HepG2 (cell line): ENCODE data around the gene FHIP2A. TPM values are rescaled to one million over a fixed set of nuclear protein-coding genes. Genes with fewer than 3 reads are reported as not detected.

Experiments used
- ATAC-seq: fragments of 200-7000 bp; cut with Tn5 transposase; 3 replicates; pipeline ENCODE4 v1.9.1; 2020; ENCODE audit warnings: mild to moderate bottlenecking, moderate library complexity
- BruUV-seq: library from RNA; stranded (reverse); fragments of 400-500 nt; replicated peaks from 2 replicates; lab custom pipeline; 2021; lab: Mats Ljungman, UMichigan
- CTCF ChIA-PET: fragments of 300-600 bp; formaldehyde crosslinking; extraction: SDS; loops from one replicate; lab custom pipeline; 2021; ENCODE audit warnings: low total read pairs, inconsistent platforms, low intra/inter-chr PET ratio; lab: Yijun Ruan, JAX
- POLR2A ChIA-PET: fragments of 350-600 bp; sonication (Branson Sonifier 250); formaldehyde crosslinking; loops from one replicate; lab custom pipeline; 2020; ENCODE audit warnings: antibody characterized with exemption, inconsistent platforms; lab: Yijun Ruan, JAX
- DNase-seq: peaks from one replicate; pipeline ENCODE4 v3.0.0-alpha.2; 2015; ENCODE audit warnings: low spot score
- FAIRE-seq: peaks from 3 replicates; lab custom pipeline; 2011; peaks lifted over from hg19 to GRCh38; lab: Jason Lieb, UNC
- H2AFZ ChIP-seq: one replicate; pipeline ENCODE4 v1.6.1; 2011; ENCODE audit warnings: low read length, inconsistent platforms
- H3K27ac ChIP-seq: fragments of 300-600 bp; 3 replicates; pipeline ENCODE4 v1.8.0; 2011; ENCODE audit warnings: mixed run types, mild to moderate bottlenecking, mixed read lengths, low read length, inconsistent platforms; ENCODE audit not compliant: insufficient read depth; ENCODE audit errors: extremely low read length
- H3K27me3 ChIP-seq, 2 experiments: fragments of 200-600 bp in 1 of 2; 2 replicates in 1 of 2; 3 replicates in 1 of 2; pipeline versions ENCODE4 v1.6.0 to v1.8.0; 2011; ENCODE audit warnings: low read length in 2 of 2, mild to moderate bottlenecking in 2 of 2, moderate library complexity in 2 of 2, inconsistent platforms in 1 of 2; ENCODE audit not compliant: insufficient read depth in 2 of 2, control insufficient read depth in 1 of 2
- H3K36me3 ChIP-seq, 2 experiments: fragments of 200-600 bp in 1 of 2; replicated peaks in 1 of 2; 2 replicates in 1 of 2; 3 replicates in 1 of 2; pipeline versions ENCODE4 v1.5.1 to v1.8.0; 2011; ENCODE audit warnings: low read length in 2 of 2, inconsistent platforms in 1 of 2; ENCODE audit not compliant: insufficient read depth in 2 of 2, control insufficient read depth in 1 of 2
- H3K4me1 ChIP-seq: 2 replicates; pipeline ENCODE4 v1.5.1; 2012; ENCODE audit warnings: low read length, inconsistent platforms; ENCODE audit not compliant: insufficient read depth
- H3K4me2 ChIP-seq: 2 replicates; pipeline ENCODE4 v1.6.0; 2011; ENCODE audit warnings: low read depth, low read length, inconsistent platforms
- H3K4me3 ChIP-seq, 3 experiments: fragments of 200-600 bp in 1 of 3; sonication (generic), shearing (Covaris generic) in 1 of 3; replicated peaks in 1 of 3; 2 replicates each; pipeline ENCODE4 v1.5.1; 2011 to 2016; ENCODE audit warnings: low read length in 3 of 3, inconsistent platforms in 2 of 3, low read depth in 2 of 3, mild to moderate bottlenecking in 2 of 3, control low read depth in 1 of 3, mixed read lengths in 1 of 3; ENCODE audit not compliant: insufficient read depth in 1 of 3
- H3K79me2 ChIP-seq: one replicate; pipeline ENCODE4 v1.6.1; 2011; ENCODE audit warnings: low read length, inconsistent platforms; ENCODE audit not compliant: insufficient read depth
- H3K9ac ChIP-seq: 2 replicates; pipeline ENCODE4 v1.6.0; 2011; ENCODE audit warnings: mild to moderate bottlenecking, low read depth, low read length, inconsistent platforms; ENCODE audit not compliant: insufficient read depth
- H3K9me3 ChIP-seq: 2 replicates; pipeline ENCODE4 v1.5.1; 2012; ENCODE audit warnings: mild to moderate bottlenecking, low read length
- H4K20me1 ChIP-seq: 2 replicates; pipeline ENCODE4 v1.6.0; 2011; ENCODE audit warnings: inconsistent platforms, mild to moderate bottlenecking, low read length, moderate library complexity; ENCODE audit not compliant: insufficient read depth
- CENPBD1 ChIP-seq: sonication (generic); formaldehyde crosslinking; IDR thresholded peaks from 2 replicates; pipeline ENCODE4 v1.8.0; 2022; ENCODE audit warnings: missing genetic modification reagents, low read depth, mild to moderate bottlenecking, borderline replicate concordance
- GPN1 ChIP-seq: sonication (generic); formaldehyde crosslinking; IDR thresholded peaks from 2 replicates; pipeline ENCODE4 v1.5.1; 2020; ENCODE audit warnings: missing genetic modification reagents, borderline replicate concordance
- HINFP ChIP-seq: sonication (generic); formaldehyde crosslinking; IDR thresholded peaks from 2 replicates; pipeline ENCODE4 v1.4.0; 2020; ENCODE audit warnings: low read depth, mild to moderate bottlenecking, missing genetic modification reagents
- KDM2A ChIP-seq: sonication (generic); formaldehyde crosslinking; IDR thresholded peaks from 2 replicates; pipeline ENCODE4 v1.4.0; 2020; ENCODE audit warnings: low read depth, missing genetic modification reagents, borderline replicate concordance
- SATB2 ChIP-seq: sonication (generic); formaldehyde crosslinking; IDR thresholded peaks from 2 replicates; pipeline ENCODE4 v1.5.0; 2020; ENCODE audit warnings: missing genetic modification reagents
- ZBTB8A ChIP-seq: sonication (generic); formaldehyde crosslinking; IDR thresholded peaks from 2 replicates; pipeline ENCODE4 v1.4.0; 2020; ENCODE audit warnings: mild to moderate bottlenecking, low read depth, missing genetic modification reagents, borderline replicate concordance
- ZFP90 ChIP-seq: sonication (generic); formaldehyde crosslinking; IDR thresholded peaks from 2 replicates; pipeline ENCODE4 v1.8.0; 2022; ENCODE audit warnings: missing genetic modification reagents, mild to moderate bottlenecking, inconsistent platforms, borderline replicate concordance
- ZFP91 ChIP-seq: sonication (generic); formaldehyde crosslinking; IDR thresholded peaks from 2 replicates; pipeline ENCODE4 v1.9.0; 2022; ENCODE audit warnings: missing genetic modification reagents, mild to moderate bottlenecking, borderline replicate concordance
- ZNF367 ChIP-seq: sonication (generic); formaldehyde crosslinking; IDR thresholded peaks from 2 replicates; pipeline ENCODE4 v1.4.0; 2020; ENCODE audit warnings: missing genetic modification reagents, borderline replicate concordance
- ZNF550 ChIP-seq: sonication (generic); formaldehyde crosslinking; IDR thresholded peaks from 2 replicates; pipeline ENCODE4 v1.4.0; 2020; ENCODE audit warnings: mild to moderate bottlenecking, missing genetic modification reagents, borderline replicate concordance
- ZNF800 ChIP-seq: sonication (generic); formaldehyde crosslinking; IDR thresholded peaks from 2 replicates; pipeline ENCODE4 v1.4.0; 2020; ENCODE audit warnings: missing genetic modification reagents
- WGBS: methylation state at CpG from one replicate; pipeline ENCODE4 v1.1.6; 2017; ENCODE audit warnings: low lambda C conversion rate; 5-methylcytosine and 5-hydroxymethylcytosine counted together
- in situ Hi-C: cut with HindIII; loops from 2 replicates; pipeline ENCODE4 v1.10.0; 2017; ENCODE audit warnings: low pct_unique_long_range_greater_than_20kb; ENCODE audit not compliant: extremely low pct_ligation_motif_present
- intact Hi-C: fragments of 100-400 bp; cut with micrococcal nuclease; formaldehyde crosslinking; loops from one replicate; pipeline ENCODE4 v1.10.0; 2022; ENCODE audit not compliant: unreplicated experiment
- polyA plus RNA-seq, 8 experiments: library from polyadenylated mRNA; depleted of rRNA in 3 of 8; stranded (reverse) in 7 of 8; unstranded in 1 of 8; fragments of >200 nt; fragmentation: Illumina TruSeq in 4 of 8; extraction: Trizol in 4 of 8; gene quantifications; 2 replicates each; pipeline versions ENCODE4 v1.2.1 to v1.2.3, GENCODE V29; 2011 to 2016; ENCODE audit warnings: low read depth in 4 of 8, missing spikeins in 1 of 8, mixed read lengths in 1 of 8; ENCODE audit not compliant: insufficient read depth in 1 of 8
- total RNA-seq, 5 experiments: library from RNA; depleted of rRNA; stranded (reverse); fragments of >200 nt; fragmentation: Illumina TruSeq; extraction: Trizol; gene quantifications; 2 replicates each; pipeline ENCODE4 v1.2.3, GENCODE V29; 2016; ENCODE audit warnings: low read depth in 1 of 5

Gene FHIP2A
- total and polyA plus RNA-seq, 2 of the 13 experiments (the other 11 are each of a cell fraction or from before 2014, with no cell fraction given), result 6.5 to 8.3 TPM

- TF ChIP-seq ZNF367 (no peak), ZFP90 (CRISPR knock-in tag) (no peak), KDM2A (no peak), ZFP91 (CRISPR knock-in tag) (no peak)
- Histone ChIP-seq H3K36me3 (no peaks in the 10 kb centered on the region), H4K20me1 (no peaks in the 10 kb centered on the region), H3K27me3 (no peaks in the 10 kb centered on the region; a peak in 1 of 5 replicates), H3K79me2 (no peaks in the 10 kb centered on the region), H3K9me3 (no peaks in the 10 kb centered on the region), H3K27ac (no peak overlapping the region), H2AFZ (no peak overlapping the region), H3K4me3 (no peak overlapping the region), H3K9ac (no peak overlapping the region), H3K4me1 (no peaks in the 10 kb centered on the region), H3K4me2 (no peak overlapping the region)
- intact Hi-C loops, result no loop called here
- no peak for ATAC-seq
- ChIA-PET POLR2A (no interaction called here), CTCF (no interaction called here)
- FAIRE-seq, result no peak
- WGBS, result 0% methylated on average over 2 of the region's 2 CpGs
- in situ Hi-C loops, result no loop called here
- BruUV-seq, result no TSS peak
- no peak for DNase-seq
Measured at GRCh38 chr10:114780577-114781184, 40.9 kb upstream of the FHIP2A start.

- intact Hi-C loops (no loop called here), in situ Hi-C loops (no loop called here)
- Histone ChIP-seq H2AFZ (no peak overlapping the region), H3K9ac (no peak overlapping the region), H3K4me2 (no peak overlapping the region), H3K27me3 (no peaks in the 10 kb centered on the region; a peak in 1 of 5 replicates), H4K20me1 (no peaks in the 10 kb centered on the region), H3K36me3 (no peaks in the 10 kb centered on the region), H3K4me1 (no peaks in the 10 kb centered on the region), H3K4me3 (no peak overlapping the region), H3K9me3 (no peaks in the 10 kb centered on the region), H3K27ac (no peak overlapping the region), H3K79me2 (no peaks in the 10 kb centered on the region)
- DNase-seq (no peak), ATAC-seq (no peak), FAIRE-seq (no peak)
- ChIA-PET CTCF (no interaction called here), POLR2A (no interaction called here)
- BruUV-seq, result no TSS peak
- WGBS, result 28% methylated on average over 7 of the region's 7 CpGs
- no peak for TF ChIP-seq HINFP (CRISPR knock-in tag)
- no peak for TF ChIP-seq CENPBD1 (CRISPR knock-in tag)
- TF ChIP-seq ZNF800 (CRISPR knock-in tag), result no peak
- no peak for TF ChIP-seq GPN1 (CRISPR knock-in tag)
- TF ChIP-seq SATB2 (CRISPR knock-in tag), result no peak
- no peak for TF ChIP-seq ZNF550 (CRISPR knock-in tag)
- TF ChIP-seq ZBTB8A (CRISPR knock-in tag), result no peak
Measured at GRCh38 chr10:114782666-114783065, 38.9 kb upstream of the FHIP2A start.
